SH-SY5Y (cell line): Measurements from ENCODE around the gene RAC3.

Source experiments
- GATA2 ChIP-seq: IDR thresholded peaks from 2 replicates; pipeline ENCODE4 v1.6.1; 2011; ENCODE audit warnings: mild to moderate bottlenecking, low read depth, low read length
- GATA3 ChIP-seq: IDR thresholded peaks from 2 replicates; pipeline ENCODE4 v1.6.1; 2011; ENCODE audit warnings: low read depth, mild to moderate bottlenecking, low read length, moderate library complexity

Gene RAC3

GRCh38 chr17:81994593-81995462 lies 36.6 kb upstream of the RAC3 start:
- TF ChIP-seq GATA2 = no peak
- no peak for TF ChIP-seq GATA3

DNA sequence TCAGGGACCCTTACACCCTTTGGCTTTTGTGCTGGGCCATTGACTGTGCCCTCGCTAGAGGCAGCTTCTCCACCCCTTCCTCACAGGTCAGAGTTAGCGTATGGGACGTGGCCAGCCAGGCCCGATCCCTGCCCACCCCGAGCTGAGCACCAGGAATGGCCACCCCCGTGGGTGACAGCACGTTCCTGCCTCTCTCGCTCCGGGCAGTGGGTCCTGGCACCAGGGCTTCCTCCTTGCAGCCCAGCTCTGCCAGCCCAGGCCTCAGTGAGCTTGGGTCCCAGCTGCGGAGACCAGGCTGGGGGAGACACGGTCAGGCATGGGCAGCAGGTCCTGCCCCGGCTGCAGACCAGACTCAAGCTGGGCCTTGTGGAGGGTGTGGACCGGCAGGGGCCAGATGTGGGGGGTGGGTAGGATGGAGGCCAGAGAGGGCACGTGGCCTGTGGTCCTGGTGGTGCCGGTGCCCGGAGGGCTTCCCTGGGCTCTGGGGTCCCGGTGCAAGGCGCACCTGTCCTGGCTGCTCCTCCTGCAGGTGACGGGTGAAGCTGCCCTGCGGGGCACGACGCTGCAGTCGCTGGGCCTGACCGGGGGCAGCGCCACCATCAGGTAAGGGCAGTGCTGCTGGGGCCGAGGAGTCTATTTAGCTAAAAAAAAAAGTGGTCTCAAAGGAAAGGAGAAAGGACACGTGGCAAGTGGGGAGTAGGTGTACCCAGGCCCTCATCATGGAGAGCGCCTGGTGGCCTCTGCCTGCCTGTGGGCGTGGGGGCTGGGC lies 35.8 kb upstream of the RAC3 start:
- TF ChIP-seq GATA2 (no peak), GATA3 (no peak)

DNA sequence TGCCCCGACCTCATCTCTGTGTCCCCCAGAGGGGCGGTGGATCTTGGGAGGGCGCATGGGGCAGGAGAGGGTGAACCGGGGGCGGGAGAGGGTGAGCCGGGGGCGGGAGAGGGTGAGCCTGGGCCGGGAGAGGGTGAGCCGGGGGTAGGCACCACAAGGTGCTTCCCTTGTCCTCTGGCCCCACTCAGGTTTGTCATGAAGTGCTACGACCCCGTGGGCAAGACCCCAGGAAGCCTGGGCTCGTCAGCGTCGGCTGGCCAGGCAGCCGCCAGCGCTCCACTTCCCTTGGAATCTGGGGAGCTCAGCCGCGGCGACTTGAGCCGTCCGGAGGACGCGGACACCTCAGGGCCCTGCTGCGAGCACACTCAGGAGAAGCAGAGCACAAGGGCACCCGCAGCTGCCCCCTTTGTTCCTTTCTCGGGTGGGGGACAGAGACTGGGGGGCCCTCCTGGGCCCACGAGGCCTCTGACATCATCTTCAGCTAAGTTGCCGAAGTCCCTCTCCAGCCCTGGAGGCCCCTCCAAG lies 35.2 kb upstream of the RAC3 start:
- TF ChIP-seq GATA2 (no peak), GATA3 (no peak)

DNA sequence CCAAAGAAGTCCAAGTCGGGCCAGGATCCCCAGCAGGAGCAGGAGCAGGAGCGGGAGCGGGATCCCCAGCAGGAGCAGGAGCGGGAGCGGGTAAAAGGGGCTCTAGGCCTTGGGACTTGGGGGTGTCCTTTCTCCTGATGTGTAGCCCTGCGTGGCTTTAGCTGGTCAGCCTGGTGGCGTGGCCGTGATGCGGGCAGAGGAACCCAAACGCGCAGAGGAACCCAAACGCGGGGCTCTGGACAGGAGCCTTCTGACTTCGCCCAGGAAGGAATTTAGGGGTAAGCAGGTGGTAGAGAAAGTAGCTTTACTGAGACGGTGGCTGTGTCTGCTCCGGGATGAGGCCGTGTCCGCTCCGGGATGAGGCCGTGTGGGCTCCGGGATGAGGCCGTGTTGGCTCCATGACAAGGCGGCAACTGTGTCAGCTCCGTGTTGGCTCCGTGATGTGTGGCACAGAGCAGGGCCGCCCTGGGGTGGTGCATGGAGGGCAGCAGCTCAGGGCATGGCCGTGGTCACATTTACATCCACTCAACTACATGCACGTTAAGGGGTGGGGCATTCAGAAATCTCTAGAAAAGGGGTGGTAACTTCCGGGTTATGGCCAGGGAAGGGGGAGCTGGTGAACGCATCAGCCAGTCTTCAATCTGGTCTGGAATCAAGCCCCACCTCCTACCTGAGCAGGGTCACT lies 34.6 kb upstream of the RAC3 start:
- TF ChIP-seq GATA3 = no peak
- TF ChIP-seq GATA2 = no peak

DNA sequence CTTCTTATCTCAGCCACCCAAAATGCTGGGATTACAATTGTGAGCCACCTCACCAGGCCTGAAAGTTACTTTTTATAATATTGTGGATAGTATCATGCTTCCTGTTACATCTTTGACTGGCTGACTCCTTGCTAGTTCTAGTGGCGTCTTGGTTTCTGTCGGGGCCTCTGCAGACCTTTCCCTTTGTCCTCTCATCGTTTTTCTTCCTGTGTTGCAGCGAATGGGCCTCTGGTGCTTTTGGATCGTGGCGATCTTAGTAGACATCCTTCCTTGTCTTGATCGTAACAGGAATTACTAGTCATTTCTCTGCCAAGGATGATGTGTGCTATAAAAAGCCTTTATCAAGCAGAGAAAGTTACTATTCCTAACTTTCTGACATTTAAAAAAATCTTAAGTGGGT lies 33.3 kb upstream of the RAC3 start:
- TF ChIP-seq GATA3 (no peak), GATA2 (no peak)

DNA sequence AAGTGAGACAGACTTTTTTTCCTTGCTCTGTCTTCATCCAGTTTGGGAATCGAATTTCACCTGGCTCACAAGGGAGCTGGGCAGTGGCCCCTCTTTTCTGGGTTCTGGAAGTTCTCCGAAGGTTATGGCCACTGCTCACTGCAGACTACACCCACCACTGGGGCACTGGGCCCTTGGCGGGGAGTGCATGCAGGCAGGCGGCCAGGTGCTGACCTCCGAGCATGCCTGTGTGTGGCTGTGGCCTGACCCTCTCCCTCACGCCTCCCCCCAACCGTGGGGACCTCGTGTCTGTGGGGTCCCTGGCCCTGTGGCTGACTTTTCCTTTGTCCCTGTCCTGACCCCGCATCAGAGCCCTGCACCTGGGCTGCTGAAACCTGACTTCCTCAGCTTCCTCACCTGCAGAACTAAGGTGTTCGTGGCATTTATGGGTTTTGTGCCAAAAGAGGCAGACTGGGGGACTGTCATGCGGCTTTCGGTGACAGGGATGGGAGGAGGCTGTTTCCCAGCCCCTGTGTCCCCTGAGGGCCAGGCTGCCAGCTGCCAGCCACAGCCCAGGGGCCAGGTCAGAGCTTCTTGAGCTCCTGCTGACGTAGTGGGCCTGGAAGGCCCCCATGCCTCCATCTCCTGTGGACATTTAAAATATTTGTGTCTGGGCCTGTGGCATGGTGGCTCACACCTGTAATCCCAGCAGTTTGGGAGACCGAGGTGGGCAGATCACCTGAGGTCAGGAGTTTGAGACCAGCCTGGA lies 32.6 kb upstream of the RAC3 start:
- TF ChIP-seq GATA2 (no peak), GATA3 (no peak)

- no peak for TF ChIP-seq GATA3
- no peak for TF ChIP-seq GATA2
Observed at GRCh38 chr17:81999587-81999975, 31.9 kb upstream of the RAC3 start.

- TF ChIP-seq GATA2 (no peak), GATA3 (no peak)
Observed at GRCh38 chr17:81999976-82000802, 31.3 kb upstream of the RAC3 start.

DNA sequence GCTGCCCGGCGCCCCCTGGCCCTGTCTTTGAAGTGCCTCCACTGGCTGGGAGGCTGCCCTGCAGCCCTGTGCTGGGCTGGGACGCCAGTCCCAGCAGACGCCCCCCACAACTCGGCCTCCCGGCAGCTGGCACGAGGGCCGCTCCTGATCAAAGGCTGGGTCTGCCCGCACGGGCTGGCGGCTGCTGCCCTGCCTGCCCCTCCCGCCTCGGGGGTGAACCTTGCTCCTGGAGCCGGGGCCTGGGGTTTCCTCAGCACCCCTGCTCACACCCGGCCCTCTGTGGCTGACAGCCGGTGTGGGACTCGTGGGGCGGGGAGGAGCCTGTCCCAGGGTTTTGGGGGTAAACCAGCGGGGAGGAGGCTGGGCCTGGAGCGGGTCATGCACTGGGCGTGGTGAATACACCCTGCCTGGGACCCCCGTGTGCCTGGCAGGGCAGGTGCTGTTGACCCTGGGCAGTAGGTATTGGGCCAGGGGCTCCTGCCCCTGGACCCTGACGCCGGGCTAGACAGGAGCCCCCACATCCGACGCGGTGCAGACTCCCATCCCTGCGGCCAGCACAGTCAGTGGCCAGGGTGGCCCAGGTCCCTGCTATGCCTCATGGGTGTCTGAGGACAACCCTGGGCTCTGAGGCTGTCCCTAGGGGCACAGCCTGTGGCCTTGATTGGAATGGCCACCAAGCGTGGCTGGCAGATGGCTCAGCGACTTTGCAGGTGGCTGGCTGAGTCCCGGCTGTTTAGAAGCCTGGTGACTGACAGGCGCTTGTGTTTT lies 30.5 kb upstream of the RAC3 start:
- TF ChIP-seq GATA2 = no peak
- TF ChIP-seq GATA3 = no peak

DNA sequence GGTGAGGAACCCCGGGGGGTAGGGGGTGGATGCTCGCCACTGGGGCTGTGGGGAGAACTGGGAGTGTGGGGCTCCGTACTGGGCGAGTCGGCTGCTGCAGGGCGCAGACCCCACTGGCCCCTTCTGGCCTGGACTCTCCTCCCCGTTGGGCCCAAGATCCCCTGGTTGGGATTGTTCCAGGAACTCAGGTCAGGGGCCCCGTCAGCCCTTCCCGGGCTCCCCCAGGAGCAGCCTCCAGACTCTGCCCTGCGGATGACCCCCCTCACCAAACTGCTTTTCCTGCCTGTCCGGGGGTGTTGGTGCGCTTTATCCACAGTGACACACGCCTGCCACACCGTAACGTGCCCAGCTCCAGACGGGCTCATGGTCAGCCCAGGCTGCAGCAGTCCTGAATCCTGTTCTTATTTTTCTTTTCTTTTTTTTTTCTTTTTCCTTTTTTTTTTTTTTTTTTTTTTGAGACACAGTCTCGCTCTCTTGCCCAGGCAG lies 29.9 kb upstream of the RAC3 start:
- TF ChIP-seq GATA3 = no peak
- no peak for TF ChIP-seq GATA2

- no peak for TF ChIP-seq GATA2
- no peak for TF ChIP-seq GATA3
Observed at GRCh38 chr17:82003411-82004381, 27.8 kb upstream of the RAC3 start.
